AG09319 (cell line): ENCODE data around the gene MRPL10.
A peak's percentile ranks its signal among the peaks of the same experiment; 100 is the strongest.

Source experiments
- DNase-seq: peaks from one replicate; pipeline ENCODE4 v3.0.0-alpha.2; 2010; ENCODE audit warnings: low read depth; ENCODE audit errors: extremely low read depth
- CTCF ChIP-seq: IDR thresholded peaks from 2 replicates; pipeline ENCODE4 v1.5.1; 2011; ENCODE audit warnings: low read depth, mild to moderate bottlenecking, inconsistent platforms, low read length, moderate library complexity

Gene MRPL10

GRCh38 chr17:47831003-47831933 lies at the start of gene MRPL10, which contains the start of gene LRRC46:
Gene MRPL10 (minus strand): TSS chr17:47831541. CDS start chr17:47831511, 30 bp downstream.
Gene LRRC46 (plus strand): TSS chr17:47831670. CDS start chr17:47831990, 320 bp downstream.
- peak; percentile 38 for TF ChIP-seq CTCF
- DNase-seq: peak; percentile 82

- no peak for TF ChIP-seq CTCF
- DNase-seq: no peak
Observed at GRCh38 chr17:47879776-47880454, 48.6 kb upstream of the MRPL10 start.

- TF ChIP-seq CTCF: no peak
- no peak for DNase-seq
Observed at GRCh38 chr17:47879028-47879585, 47.8 kb upstream of the MRPL10 start.

- no peak for DNase-seq
- TF ChIP-seq CTCF: no peak
Observed at GRCh38 chr17:47878203-47879027, 47.1 kb upstream of the MRPL10 start.

- DNase-seq: no peak
Observed at GRCh38 chr17:47877368-47878034, 46.2 kb upstream of the MRPL10 start.

More at GRCh38 chr17:47877368-47878034, 46.2 kb upstream of the MRPL10 start:
- TF ChIP-seq CTCF: no peak
